Measurements from ENCODE around the gene ALG6. TPM values are rescaled to one million over a fixed set of nuclear protein-coding genes. Genes with fewer than 3 reads are reported as not detected.

ALG6 gene
- total RNA-seq, 1 donor = 13.0 TPM

GRCh38 chr1:63381741-63382140 lies 14.3 kb downstream of the ALG6 start:
- DNase-seq (ENCODE audit: low read depth) = no peak
- TF ChIP-seq CTCF (IDR thresholded peaks at IDR 0.05; ENCODE audit: insufficient read depth, low read depth, low read length) = no peak
- H3K4me3 ChIP-seq (ENCODE audit: low read depth, low read length) = no peak overlapping the region

GRCh38 chr1:63401945-63402344 lies 34.5 kb downstream of the ALG6 start:
- no peak overlapping the region for H3K4me3 ChIP-seq (ENCODE audit: low read depth, low read length)
- no peak for DNase-seq (ENCODE audit: low read depth)
- no peak for TF ChIP-seq CTCF (IDR thresholded peaks at IDR 0.05; ENCODE audit: insufficient read depth, low read depth, low read length)

GRCh38 chr1:63403386-63403785 lies 36.0 kb downstream of the ALG6 start:
- no peak overlapping the region for H3K4me3 ChIP-seq (ENCODE audit: low read depth, low read length)
- no peak for TF ChIP-seq CTCF (IDR thresholded peaks at IDR 0.05; ENCODE audit: insufficient read depth, low read depth, low read length)
- DNase-seq (ENCODE audit: low read depth) = no peak

- H3K4me3 ChIP-seq (ENCODE audit: low read depth, low read length) = no peak overlapping the region
- TF ChIP-seq CTCF (IDR thresholded peaks at IDR 0.05; ENCODE audit: insufficient read depth, low read depth, low read length) = no peak
- DNase-seq (ENCODE audit: low read depth) = no peak
These were observed 37.6 kb downstream of the ALG6 start for GRCh38 chr1:63405021-63405420.

- no peak overlapping the region for H3K4me3 ChIP-seq (ENCODE audit: low read depth, low read length)
- no peak for DNase-seq (ENCODE audit: low read depth)
- TF ChIP-seq CTCF (IDR thresholded peaks at IDR 0.05; ENCODE audit: insufficient read depth, low read depth, low read length) = no peak
These were observed 38.6 kb downstream of the ALG6 start for GRCh38 chr1:63405987-63406386.

- no peak for TF ChIP-seq CTCF (IDR thresholded peaks at IDR 0.05; ENCODE audit: insufficient read depth, low read depth, low read length)
These were observed 39.6 kb downstream of the ALG6 start for GRCh38 chr1:63407002-63407401.

GRCh38 chr1:63408331-63408730 lies 40.9 kb downstream of the ALG6 start:
- no peak for DNase-seq (ENCODE audit: low read depth)
- no peak for TF ChIP-seq CTCF (IDR thresholded peaks at IDR 0.05; ENCODE audit: insufficient read depth, low read depth, low read length)
- H3K4me3 ChIP-seq (ENCODE audit: low read depth, low read length) = no peak overlapping the region

More at GRCh38 chr1:63407002-63407401, 39.6 kb downstream of the ALG6 start:
- H3K4me3 ChIP-seq (ENCODE audit: low read depth, low read length) = no peak overlapping the region
- peak; percentile 41 for DNase-seq (ENCODE audit: low read depth)

All from fibroblast of villous mesenchyme (primary cell).